K562 (cell line): ENCODE results near the gene SLC2A4. TPM values are rescaled to one million over a fixed set of nuclear protein-coding genes. Genes with fewer than 3 reads are reported as not detected.
A peak's percentile ranks its signal among the peaks of the same experiment; 100 is the strongest.

Experiments used
- CBX1 ChIP-seq: sonication (generic); IDR thresholded peaks from 2 replicates; pipeline ENCODE4 v1.6.1; 2016; ENCODE audit warnings: antibody characterized with exemption, low read depth, mild to moderate bottlenecking
- KDM5B ChIP-seq: fragments of 200-600 bp; sonication (generic); IDR thresholded peaks from 2 replicates; pipeline ENCODE4 v1.6.1; 2012; ENCODE audit warnings: low read depth, mild to moderate bottlenecking, moderate library complexity, low read length, control low read depth, inconsistent platforms; ENCODE audit not compliant: insufficient replicate concordance
- MAZ ChIP-seq, 2 experiments: fragments of 450-650 bp in 1 of 2; sonication (generic) in 1 of 2; formaldehyde crosslinking; IDR thresholded peaks in 1 of 2; conservative IDR thresholded peaks in 1 of 2; 2 replicates each; pipeline versions ENCODE4 v1.4.0 to v1.5.0; 2020; ENCODE audit warnings: mild to moderate bottlenecking in 1 of 2, missing genetic modification reagents in 1 of 2
- NCOA4 ChIP-seq: fragments of 450-650 bp; IDR thresholded peaks from 2 replicates; pipeline ENCODE4 v1.6.1; 2018; ENCODE audit warnings: mild to moderate bottlenecking; ENCODE audit not compliant: partially characterized antibody
- POLR2G ChIP-seq: fragments of 200-400 bp; formaldehyde crosslinking; IDR thresholded peaks from 2 replicates; pipeline ENCODE4 v1.6.1; 2017; ENCODE audit warnings: low read depth, mild to moderate bottlenecking, antibody characterized with exemption, low read length, moderate library complexity
- SMARCE1 ChIP-seq: fragments of 450-650 bp; IDR thresholded peaks from 2 replicates; pipeline ENCODE4 v1.7.1; 2016; ENCODE audit warnings: mild to moderate bottlenecking
- SRSF7 ChIP-seq: fragments of 200-400 bp; formaldehyde crosslinking; optimal IDR thresholded peaks from 2 replicates; pipeline ENCODE3; 2017; ENCODE audit warnings: mild to moderate bottlenecking, low read depth, low read length
- SRSF9 ChIP-seq: fragments of 200-400 bp; formaldehyde crosslinking; IDR thresholded peaks from 2 replicates; pipeline ENCODE4 v1.6.1; 2017; ENCODE audit warnings: low read depth, low read length, borderline replicate concordance
- TAF1 ChIP-seq: IDR thresholded peaks from 2 replicates; pipeline ENCODE4 v1.6.1; 2011; ENCODE audit warnings: mild to moderate bottlenecking, low read length, moderate library complexity; ENCODE audit not compliant: insufficient read depth, control insufficient read depth, severe bottlenecking; ENCODE audit errors: extremely low read depth
- ZNF253 ChIP-seq: fragments of 250-450 bp; sonication (Bioruptor Pico); conservative IDR thresholded peaks from 2 replicates; pipeline ENCODE4 v1.6.1; 2021; ENCODE audit warnings: mild to moderate bottlenecking
- polyA plus RNA-seq, 8 experiments: library from polyadenylated mRNA; depleted of rRNA in 4 of 8; stranded (reverse) in 5 of 8; unstranded in 3 of 8; fragments of >200 nt; fragmentation: Nextera tagmentation in 2 of 8; fragmentation: Illumina TruSeq in 1 of 8; extraction: Ambion mirVana in 2 of 8; extraction: Trizol in 1 of 8; gene quantifications; 2 replicates each; pipeline versions ENCODE4 v1.2.1 to v1.2.3, GENCODE V29; 2011 to 2014; ENCODE audit warnings: inconsistent platforms in 1 of 8, missing spikeins in 1 of 8
- total RNA-seq, 7 experiments: library from RNA; depleted of rRNA in 6 of 7; stranded (reverse); fragments of >200 nt in 6 of 7; fragmentation: Illumina TruSeq in 2 of 7; extraction: Trizol in 2 of 7; gene quantifications; 2 replicates each; pipeline versions ENCODE4 v1.2.1 to v1.2.3, GENCODE V29; 2011 to 2021; ENCODE audit warnings: low replicate concordance in 1 of 7
- TF ChIP-seq, protein P1 (sequence below): fragments of 250-450 bp; sonication (Bioruptor Pico); IDR thresholded peaks from 2 replicates; pipeline ENCODE4 v1.8.0; 2022; ENCODE audit warnings: moderate library complexity, mild to moderate bottlenecking, inconsistent platforms
- TF ChIP-seq, protein P2 (sequence below), 2 experiments: fragments of 250-450 bp in 1 of 2; fragments of 450-650 bp in 1 of 2; sonication (Bioruptor Pico) in 1 of 2; IDR thresholded peaks; 2 replicates each; pipeline versions ENCODE4 v1.6.1 to v1.8.0; 2016 to 2021; ENCODE audit warnings: mild to moderate bottlenecking in 2 of 2, moderate library complexity in 2 of 2, missing compliant biosample characterization in 1 of 2, missing genetic modification characterization in 1 of 2
- TF ChIP-seq, protein P3 (sequence below): sonication (generic); formaldehyde crosslinking; IDR thresholded peaks from 2 replicates; pipeline ENCODE4 v1.8.1; 2023; ENCODE audit warnings: mild to moderate bottlenecking, missing genetic modification reagents
- TF ChIP-seq, protein P4 (sequence below): sonication (generic); formaldehyde crosslinking; IDR thresholded peaks from 2 replicates; pipeline ENCODE4 v1.8.1; 2023; ENCODE audit warnings: mild to moderate bottlenecking, missing genetic modification reagents
- TF ChIP-seq, protein P5 (sequence below), 2 experiments: fragments of 450-650 bp; conservative IDR thresholded peaks; 2 replicates each; pipeline ENCODE4 v1.6.1; 2017; ENCODE audit warnings: mild to moderate bottlenecking in 2 of 2, moderate library complexity in 2 of 2

SLC2A4 gene
- total and polyA plus RNA-seq, 9 of the 15 experiments (the other 6 are each of a cell fraction or from before 2014, with no cell fraction given), result 0.74 to 3.5 (median 1.6) TPM

DNA sequence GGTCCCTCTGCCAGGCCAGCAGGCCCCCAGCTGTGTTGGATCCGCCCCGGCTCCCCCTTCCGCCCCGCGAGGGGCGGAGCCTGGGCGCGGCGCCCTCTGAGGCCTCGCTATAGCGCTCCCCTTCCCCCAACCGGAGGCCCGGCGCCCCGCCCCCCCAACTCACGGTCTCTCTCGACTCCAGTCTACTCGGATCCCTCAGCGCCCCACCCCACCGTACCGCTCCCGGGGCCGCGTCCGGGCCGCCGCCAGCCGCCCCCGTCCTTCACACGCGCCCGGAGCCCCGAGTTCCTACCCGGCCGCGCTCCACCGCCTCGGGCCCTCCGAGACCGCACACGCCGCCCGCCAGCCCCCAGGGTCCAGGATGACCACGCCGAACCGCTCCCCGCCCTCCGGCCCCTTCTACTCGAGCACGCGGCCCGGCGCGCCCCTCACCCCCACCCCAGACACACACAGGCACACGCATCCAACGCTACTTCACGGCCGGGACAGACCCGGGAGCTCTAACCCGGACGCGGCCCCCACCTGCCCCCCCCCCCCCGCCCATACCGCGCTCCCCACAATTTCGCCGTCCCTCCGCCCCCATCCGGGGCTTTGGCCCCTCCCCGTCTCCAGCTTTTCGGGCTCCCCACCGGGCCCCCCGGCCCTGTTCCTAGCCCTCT, 43.6 kb upstream of the SLC2A4 start (continued):
- TF ChIP-seq, protein P1, sequence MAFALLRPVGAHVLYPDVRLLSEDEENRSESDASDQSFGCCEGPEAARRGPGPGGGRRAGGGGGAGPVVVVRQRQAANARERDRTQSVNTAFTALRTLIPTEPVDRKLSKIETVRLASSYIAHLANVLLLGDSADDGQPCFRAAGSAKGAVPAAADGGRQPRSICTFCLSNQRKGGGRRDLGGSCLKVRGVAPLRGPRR, result no peak
- TF ChIP-seq, protein P2, sequence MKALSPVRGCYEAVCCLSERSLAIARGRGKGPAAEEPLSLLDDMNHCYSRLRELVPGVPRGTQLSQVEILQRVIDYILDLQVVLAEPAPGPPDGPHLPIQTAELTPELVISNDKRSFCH (CRISPR knock-in tag; IDR thresholded peaks at IDR 0.05), result no peak
- TF ChIP-seq, protein P2 (tag; IDR thresholded peaks at IDR 0.05), result no peak
- TF ChIP-seq NCOA4 (no peak), SRSF7 (no peak), SRSF9 (no peak), ZNF253 (no peak), MAZ (CRISPR knock-in tag; conservative IDR thresholded peaks at IDR 0.05 in 1 of 2, IDR thresholded peaks at IDR 0.05 in 1 of 2) (peak; percentile 47 to 52; a peak in 2 of 4 replicates), SMARCE1 (no peak), CBX1 (no peak), POLR2G (peak; percentile 79), KDM5B (no peak), TAF1 (peak; percentile 50)
- TF ChIP-seq, protein P3, sequence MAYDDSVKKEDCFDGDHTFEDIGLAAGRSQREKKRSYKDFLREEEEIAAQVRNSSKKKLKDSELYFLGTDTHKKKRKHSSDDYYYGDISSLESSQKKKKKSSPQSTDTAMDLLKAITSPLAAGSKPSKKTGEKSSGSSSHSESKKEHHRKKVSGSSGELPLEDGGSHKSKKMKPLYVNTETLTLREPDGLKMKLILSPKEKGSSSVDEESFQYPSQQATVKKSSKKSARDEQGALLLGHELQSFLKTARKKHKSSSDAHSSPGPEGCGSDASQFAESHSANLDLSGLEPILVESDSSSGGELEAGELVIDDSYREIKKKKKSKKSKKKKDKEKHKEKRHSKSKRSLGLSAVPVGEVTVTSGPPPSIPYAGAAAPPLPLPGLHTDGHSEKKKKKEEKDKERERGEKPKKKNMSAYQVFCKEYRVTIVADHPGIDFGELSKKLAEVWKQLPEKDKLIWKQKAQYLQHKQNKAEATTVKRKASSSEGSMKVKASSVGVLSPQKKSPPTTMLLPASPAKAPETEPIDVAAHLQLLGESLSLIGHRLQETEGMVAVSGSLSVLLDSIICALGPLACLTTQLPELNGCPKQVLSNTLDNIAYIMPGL (CRISPR knock-in tag), result no peak
- TF ChIP-seq, protein P4, sequence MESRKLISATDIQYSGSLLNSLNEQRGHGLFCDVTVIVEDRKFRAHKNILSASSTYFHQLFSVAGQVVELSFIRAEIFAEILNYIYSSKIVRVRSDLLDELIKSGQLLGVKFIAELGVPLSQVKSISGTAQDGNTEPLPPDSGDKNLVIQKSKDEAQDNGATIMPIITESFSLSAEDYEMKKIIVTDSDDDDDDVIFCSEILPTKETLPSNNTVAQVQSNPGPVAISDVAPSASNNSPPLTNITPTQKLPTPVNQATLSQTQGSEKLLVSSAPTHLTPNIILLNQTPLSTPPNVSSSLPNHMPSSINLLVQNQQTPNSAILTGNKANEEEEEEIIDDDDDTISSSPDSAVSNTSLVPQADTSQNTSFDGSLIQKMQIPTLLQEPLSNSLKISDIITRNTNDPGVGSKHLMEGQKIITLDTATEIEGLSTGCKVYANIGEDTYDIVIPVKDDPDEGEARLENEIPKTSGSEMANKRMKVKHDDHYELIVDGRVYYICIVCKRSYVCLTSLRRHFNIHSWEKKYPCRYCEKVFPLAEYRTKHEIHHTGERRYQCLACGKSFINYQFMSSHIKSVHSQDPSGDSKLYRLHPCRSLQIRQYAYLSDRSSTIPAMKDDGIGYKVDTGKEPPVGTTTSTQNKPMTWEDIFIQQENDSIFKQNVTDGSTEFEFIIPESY, result no peak
- TF ChIP-seq, protein P5, sequence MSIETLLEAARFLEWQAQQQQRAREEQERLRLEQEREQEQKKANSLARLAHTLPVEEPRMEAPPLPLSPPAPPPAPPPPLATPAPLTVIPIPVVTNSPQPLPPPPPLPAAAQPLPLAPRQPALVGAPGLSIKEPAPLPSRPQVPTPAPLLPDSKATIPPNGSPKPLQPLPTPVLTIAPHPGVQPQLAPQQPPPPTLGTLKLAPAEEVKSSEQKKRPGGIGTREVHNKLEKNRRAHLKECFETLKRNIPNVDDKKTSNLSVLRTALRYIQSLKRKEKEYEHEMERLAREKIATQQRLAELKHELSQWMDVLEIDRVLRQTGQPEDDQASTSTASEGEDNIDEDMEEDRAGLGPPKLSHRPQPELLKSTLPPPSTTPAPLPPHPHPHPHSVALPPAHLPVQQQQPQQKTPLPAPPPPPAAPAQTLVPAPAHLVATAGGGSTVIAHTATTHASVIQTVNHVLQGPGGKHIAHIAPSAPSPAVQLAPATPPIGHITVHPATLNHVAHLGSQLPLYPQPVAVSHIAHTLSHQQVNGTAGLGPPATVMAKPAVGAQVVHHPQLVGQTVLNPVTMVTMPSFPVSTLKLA (conservative IDR thresholded peaks at IDR 0.05), result peak in 1 of 2 experiments; percentile 39; a peak in 2 of 4 replicates
- TF ChIP-seq, all 486 proteins: peak for 30
